Endodermal cell (in vitro differentiated cells): ENCODE results near the gene SOAT2. TPM values are rescaled to one million over a fixed set of nuclear protein-coding genes. Genes with fewer than 3 reads are reported as not detected.

ENCODE experiments used
- DNase-seq: peaks from one replicate; pipeline ENCODE4 v3.0.0-alpha.2; 2017
- H3K27ac ChIP-seq: 2 replicates; pipeline ENCODE4 v1.5.1; 2013; ENCODE audit warnings: mild to moderate bottlenecking, low read depth, low read length, moderate library complexity
- H3K27me3 ChIP-seq: 2 replicates; pipeline ENCODE4 v1.6.1; 2013; ENCODE audit warnings: mild to moderate bottlenecking, low read length, moderate library complexity; ENCODE audit not compliant: insufficient read depth, control insufficient read depth, poor library complexity, severe bottlenecking
- H3K36me3 ChIP-seq: 2 replicates; pipeline ENCODE4 v1.7.0; 2013; ENCODE audit warnings: mild to moderate bottlenecking, low read length, moderate library complexity; ENCODE audit not compliant: control insufficient read depth, insufficient read depth
- H3K4me1 ChIP-seq: one replicate; pipeline ENCODE4 v1.7.0; 2013; ENCODE audit warnings: low read length; ENCODE audit not compliant: control insufficient read depth, insufficient read depth
- H3K4me3 ChIP-seq: 2 replicates; pipeline ENCODE4 v1.5.1; 2013; ENCODE audit warnings: mild to moderate bottlenecking, low read length, moderate library complexity
- H3K9ac ChIP-seq: 2 replicates; pipeline ENCODE4 v1.6.1; 2013; ENCODE audit warnings: mild to moderate bottlenecking, low read length, moderate library complexity; ENCODE audit not compliant: poor library complexity, severe bottlenecking; ENCODE audit errors: extremely low read depth
- H3K9me3 ChIP-seq: 2 replicates; pipeline ENCODE4 v1.6.1; 2013; ENCODE audit warnings: mild to moderate bottlenecking, low read length, moderate library complexity; ENCODE audit not compliant: control insufficient read depth
- H3K27ac Mint-ChIP-seq: 2 replicates; pipeline ENCODE4 v1.8.0; 2020; ENCODE audit warnings: mixed read lengths
- H3K27me3 Mint-ChIP-seq: 2 replicates; pipeline ENCODE4 v1.8.0; 2021; ENCODE audit warnings: mild to moderate bottlenecking, mixed read lengths; ENCODE audit not compliant: insufficient read depth
- H3K36me3 Mint-ChIP-seq: 2 replicates; pipeline ENCODE4 v1.8.0; 2020; ENCODE audit warnings: low read depth, mixed read lengths
- H3K4me1 Mint-ChIP-seq: 2 replicates; pipeline ENCODE4 v1.8.0; 2020; ENCODE audit warnings: mixed read lengths
- H3K4me3 Mint-ChIP-seq: 2 replicates; pipeline ENCODE4 v1.8.0; 2020; ENCODE audit warnings: mild to moderate bottlenecking, moderate library complexity, mixed read lengths
- H3K9me3 Mint-ChIP-seq: 2 replicates; pipeline ENCODE4 v1.8.0; 2020; ENCODE audit warnings: mild to moderate bottlenecking, mixed read lengths
- CTCF ChIP-seq: fragments of 200-600 bp; sonication (generic); conservative IDR thresholded peaks from 2 replicates; pipeline ENCODE4 v1.5.0; 2021; ENCODE audit warnings: antibody characterized with exemption, mild to moderate bottlenecking
- WGBS, 2 experiments: methylation state at CpG; one replicate each; pipeline versions ENCODE4 v1.1.5 to v1.1.7; 2013; ENCODE audit warnings: missing lambda C conversion rate in 2 of 2, mixed read lengths in 1 of 2; ENCODE audit not compliant: insufficient coverage in 1 of 2, insufficient read length in 1 of 2; 5-methylcytosine and 5-hydroxymethylcytosine counted together
- microRNA-seq: library from miRNA; unstranded; fragments of <30 nt; microRNA quantifications from one replicate; pipeline ENCODE4 v1.2.0, GENCODE V29; 2020; ENCODE audit warnings: borderline microRNAs expressed
- total RNA-seq, 2 donors: library from RNA; stranded (reverse); fragmentation: NEBNext Ultra II Directional in 1 of 2; extraction: Animal tissue kit (Norgen Biotek cat#: 25700) in 1 of 2; gene quantifications; 2 replicates in 1 of 2; 3 replicates in 1 of 2; pipeline ENCODE4 v1.2.1, GENCODE V29; 2021

SOAT2 gene
- total RNA-seq, 2 donors from 2014 or later: 0.46 to 0.71 TPM

GRCh38 chr12:53171725-53172329 is 68.5 kb downstream of the SOAT2 start:
- peaks cover 27% of the 10 kb centered on the region for H3K4me1 Mint-ChIP-seq
- Histone ChIP-seq H3K9me3 (no peaks in the 10 kb centered on the region), H3K36me3 (no peaks in the 10 kb centered on the region), H3K27me3 (no peaks in the 10 kb centered on the region), H3K9ac (no peak overlapping the region), H3K27ac (no peak overlapping the region), H3K4me1 (peaks cover 4% of the 10 kb centered on the region), H3K4me3 (no peak overlapping the region)
- H3K4me3 Mint-ChIP-seq: no peak overlapping the region
- no peak for TF ChIP-seq CTCF
- WGBS, 2 experiments: 89 to 90% methylated on average over 6 to 9 of the region's 10 CpGs
- H3K27ac Mint-ChIP-seq: no peak overlapping the region
- H3K9me3 Mint-ChIP-seq: no peaks in the 10 kb centered on the region
- H3K36me3 Mint-ChIP-seq: peaks cover 10% of the 10 kb centered on the region
- peaks cover 61% of the 10 kb centered on the region for H3K27me3 Mint-ChIP-seq
- peak; percentile 29 for DNase-seq

DNA sequence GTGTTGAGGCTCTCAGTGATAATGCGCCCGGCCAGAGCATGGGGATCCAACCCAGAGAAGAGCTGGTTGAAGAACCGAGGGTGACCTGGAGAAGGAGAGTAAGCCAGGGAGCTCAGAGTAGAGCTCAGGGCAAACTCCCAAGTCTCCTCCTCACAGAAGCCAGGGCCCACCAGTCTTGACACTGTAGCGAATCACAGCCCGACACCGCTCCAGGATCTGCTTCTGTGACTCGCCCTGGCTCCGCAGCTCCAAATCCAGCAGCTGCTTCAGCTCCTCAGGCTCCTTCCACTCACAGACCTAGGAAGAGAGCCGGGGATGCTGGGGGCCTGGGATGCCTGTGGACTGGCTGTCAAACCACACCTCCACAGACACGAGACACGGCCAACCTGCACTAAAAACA is 69.1 kb downstream of the SOAT2 start:
- Histone ChIP-seq H3K9ac (no peak overlapping the region), H3K4me3 (no peak overlapping the region), H3K27ac (no peak overlapping the region), H3K4me1 (peaks cover 4% of the 10 kb centered on the region), H3K36me3 (no peaks in the 10 kb centered on the region), H3K9me3 (no peaks in the 10 kb centered on the region), H3K27me3 (no peaks in the 10 kb centered on the region)
- Mint-ChIP-seq H3K36me3 (peaks cover 9% of the 10 kb centered on the region), H3K27ac (no peak overlapping the region), H3K9me3 (no peaks in the 10 kb centered on the region), H3K4me1 (peaks cover 27% of the 10 kb centered on the region), H3K27me3 (peaks cover 60% of the 10 kb centered on the region), H3K4me3 (no peak overlapping the region)
- TF ChIP-seq CTCF: no peak
- WGBS, 2 experiments: 93 to 97% methylated on average over 10 to 11 of the region's 11 CpGs
- DNase-seq: peak; percentile 54

GRCh38 chr12:53173085-53173715 is 69.9 kb downstream of the SOAT2 start:
- no peaks in the 10 kb centered on the region for H3K36me3 ChIP-seq
- Mint-ChIP-seq H3K27ac (no peak overlapping the region), H3K4me3 (no peak overlapping the region), H3K4me1 (peaks cover 27% of the 10 kb centered on the region), H3K27me3 (peaks cover 59% of the 10 kb centered on the region), H3K36me3 (peaks cover 9% of the 10 kb centered on the region), H3K9me3 (no peaks in the 10 kb centered on the region)
- WGBS, 2 experiments: 86 to 87% methylated on average over 8 to 10 of the region's 10 CpGs
- peaks cover 4% of the 10 kb centered on the region for H3K4me1 ChIP-seq
- H3K27me3 ChIP-seq: no peaks in the 10 kb centered on the region
- no peak for TF ChIP-seq CTCF
- DNase-seq: peak; percentile 53
- no peak overlapping the region for H3K4me3 ChIP-seq
- no peaks in the 10 kb centered on the region for H3K9me3 ChIP-seq
- H3K27ac ChIP-seq: no peak overlapping the region
- no peak overlapping the region for H3K9ac ChIP-seq

Small RNA genes lying within 50 kb of the gene (microRNA-seq; reads per million reads assigned to microRNA genes)
- not detected for gene MIR6757

Other genes with a start within 250 kb of the SOAT2 start
- 1,000 to 10,000 TPM; 1,663 to 1,920 TPM for gene KRT8, start 198.4 kb upstream of the SOAT2 start, total RNA-seq
- gene KRT18, start 154.4 kb upstream of the SOAT2 start, total RNA-seq: 1,000 to 10,000 TPM in 1 of 2 donors, 100 to 1,000 TPM in 1; 858 to 1,019 TPM
- 100 to 1,000 TPM; 596 to 655 TPM for gene EIF4B, start 97.0 kb upstream of the SOAT2 start, total RNA-seq
- 10 to 100 TPM; 10.2 to 12.6 TPM for gene TNS2, start 53.4 kb upstream of the SOAT2 start, total RNA-seq
- gene SPRYD3, start 24.1 kb upstream of the SOAT2 start, total RNA-seq: 10 to 100 TPM; 13.0 to 18.4 TPM
- 10 to 100 TPM; 21.7 to 48.4 TPM for gene IGFBP6, start 5.8 kb upstream of the SOAT2 start, total RNA-seq
- gene ZNF740, start 77.2 kb downstream of the SOAT2 start, total RNA-seq: 10 to 100 TPM; 54.0 to 54.6 TPM
- 10 to 100 TPM; 24.9 to 38.2 TPM for gene CSAD, start 77.4 kb downstream of the SOAT2 start, total RNA-seq
- 1 to 10 TPM; 1.4 TPM for gene ITGB7, start 103.8 kb downstream of the SOAT2 start, total RNA-seq
- gene RARG, start 128.7 kb downstream of the SOAT2 start, total RNA-seq: 10 to 100 TPM; 19.5 to 26.8 TPM
- gene ESPL1, start 164.8 kb downstream of the SOAT2 start, total RNA-seq: 10 to 100 TPM; 33.3 to 50.7 TPM
- gene PFDN5, start 192.1 kb downstream of the SOAT2 start, total RNA-seq: 100 to 1,000 TPM; 322 to 403 TPM
- gene MYG1, start 196.2 kb downstream of the SOAT2 start, total RNA-seq: 10 to 100 TPM; 55.3 to 74.2 TPM
- gene AAAS, start 218.1 kb downstream of the SOAT2 start, total RNA-seq: 10 to 100 TPM; 69.4 to 82.4 TPM
- gene SP7, start 232.9 kb downstream of the SOAT2 start, total RNA-seq: not detected